ENCODE measurements around the gene RBM28. TPM values are rescaled to one million over a fixed set of nuclear protein-coding genes. Genes with fewer than 3 reads are reported as not detected.

Gene RBM28
- total and polyA plus RNA-seq, 2 of the 8 experiments (the other 6 are each of a cell fraction or from before 2014, with no cell fraction given): 12.8 to 65.3 TPM

DNA sequence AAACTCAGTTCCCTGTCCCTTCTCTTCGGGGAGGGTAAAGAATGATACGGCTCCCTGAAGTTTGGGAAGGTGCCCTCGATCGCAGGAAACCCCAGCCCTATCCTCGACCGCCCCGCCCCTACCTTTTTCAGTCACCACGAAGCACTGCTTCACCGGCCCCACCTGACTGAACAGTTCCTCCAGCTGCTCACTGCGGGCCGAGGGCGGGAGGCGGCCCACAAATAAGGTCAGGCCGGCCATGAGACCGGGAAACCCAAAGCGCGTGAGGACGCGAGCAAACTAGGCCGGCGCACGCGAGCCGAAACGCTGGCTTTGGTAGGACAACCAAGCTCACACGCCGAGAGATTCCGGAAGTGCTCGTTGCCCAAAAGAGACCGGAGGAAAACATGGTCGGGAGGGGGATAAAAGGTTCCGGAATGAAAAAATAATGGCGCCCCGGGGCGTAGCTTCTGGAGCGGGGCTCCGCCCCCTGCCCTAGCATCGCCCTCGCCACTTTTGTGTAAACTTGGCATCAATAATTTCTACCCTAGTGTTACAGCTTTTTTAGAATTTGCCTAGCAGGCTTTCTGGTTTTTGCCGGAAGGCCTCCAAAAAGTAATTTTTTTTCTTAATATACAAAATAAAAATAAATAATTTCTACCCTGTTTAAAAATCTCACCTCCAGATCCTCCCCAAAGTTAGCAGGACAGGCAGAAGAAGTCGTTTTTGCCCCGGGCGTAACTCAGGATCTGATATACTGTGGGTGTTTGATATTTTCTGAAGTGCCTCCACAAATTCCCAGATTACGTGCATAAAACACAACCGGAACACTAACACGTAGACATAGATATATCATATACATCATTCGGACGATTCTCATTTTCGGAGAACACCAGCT, at the start of gene RBM28 (continued):
- peak; percentile 97 for TF ChIP-seq TAF1 (IDR thresholded peaks at IDR 0.05; ENCODE audit: low read depth, low read length)
- TF ChIP-seq, protein P1, sequence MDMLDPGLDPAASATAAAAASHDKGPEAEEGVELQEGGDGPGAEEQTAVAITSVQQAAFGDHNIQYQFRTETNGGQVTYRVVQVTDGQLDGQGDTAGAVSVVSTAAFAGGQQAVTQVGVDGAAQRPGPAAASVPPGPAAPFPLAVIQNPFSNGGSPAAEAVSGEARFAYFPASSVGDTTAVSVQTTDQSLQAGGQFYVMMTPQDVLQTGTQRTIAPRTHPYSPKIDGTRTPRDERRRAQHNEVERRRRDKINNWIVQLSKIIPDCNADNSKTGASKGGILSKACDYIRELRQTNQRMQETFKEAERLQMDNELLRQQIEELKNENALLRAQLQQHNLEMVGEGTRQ (IDR thresholded peaks at IDR 0.05; ENCODE audit: low read length): no peak
- no peak for TF ChIP-seq CBX5 (IDR thresholded peaks at IDR 0.05; ENCODE audit: low read depth, low read length)
- TF ChIP-seq POU5F1 (IDR thresholded peaks at IDR 0.05; ENCODE audit: low read depth, low read length): 0 out of 2 replicates have a peak, but pooled peaks have one; percentile 9
- peak; percentile 49; the same call in 1 of the 2 replicates for TF ChIP-seq TEAD4 (IDR thresholded peaks at IDR 0.05; ENCODE audit: low read depth, low read length)
- TF ChIP-seq MAFK (IDR thresholded peaks at IDR 0.05; ENCODE audit: low read depth, low read length): no peak
- no peak for TF ChIP-seq SIRT6 (IDR thresholded peaks at IDR 0.05; ENCODE audit: low read length)
- TF ChIP-seq ASH2L (IDR thresholded peaks at IDR 0.05; ENCODE audit: low read length): peak; percentile 99
- peak; percentile 69; the same call in 1 of the 2 replicates for TF ChIP-seq JUN (IDR thresholded peaks at IDR 0.05; ENCODE audit: low read depth, low read length)
- no peak for TF ChIP-seq BACH1 (IDR thresholded peaks at IDR 0.05; ENCODE audit: low read length)
- TF ChIP-seq SAP30 (IDR thresholded peaks at IDR 0.05; ENCODE audit: insufficient read depth, insufficient replicate concordance, low read length): peak; percentile 84
- TF ChIP-seq SIX5 (IDR thresholded peaks at IDR 0.05; ENCODE audit: low read depth, low read length): peak; percentile 30; the same call in 1 of the 2 replicates
- no peak for TF ChIP-seq BCL11A (IDR thresholded peaks at IDR 0.05; ENCODE audit: low read depth in 2 of 2, low read length in 2 of 2)
- TF ChIP-seq HDAC2 (IDR thresholded peaks at IDR 0.05; ENCODE audit: borderline replicate concordance in 1 of 2, low read depth in 2 of 2, low read length in 2 of 2): peak; percentile 83; a peak in 2 of 4 replicates
- TF ChIP-seq RXRA (IDR thresholded peaks at IDR 0.05; ENCODE audit: insufficient read depth, low read depth, low read length): no peak
- TF ChIP-seq BRCA1 (IDR thresholded peaks at IDR 0.05; ENCODE audit: low read depth, low read length): no peak
- peak; percentile 78 for TF ChIP-seq SRF (IDR thresholded peaks at IDR 0.05; ENCODE audit: low read depth, low read length)
- TF ChIP-seq RNF2 (IDR thresholded peaks at IDR 0.05; ENCODE audit: borderline replicate concordance, low read depth, low read length, missing control alignments, poor library complexity, severe bottlenecking): no peak
- TF ChIP-seq, protein P2, sequence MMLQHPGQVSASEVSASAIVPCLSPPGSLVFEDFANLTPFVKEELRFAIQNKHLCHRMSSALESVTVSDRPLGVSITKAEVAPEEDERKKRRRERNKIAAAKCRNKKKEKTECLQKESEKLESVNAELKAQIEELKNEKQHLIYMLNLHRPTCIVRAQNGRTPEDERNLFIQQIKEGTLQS (IDR thresholded peaks at IDR 0.05; ENCODE audit: insufficient read depth, low read depth, low read length): no peak
- TF ChIP-seq TBP (IDR thresholded peaks at IDR 0.05; ENCODE audit: low read depth, low read length): peak; percentile 90
- TF ChIP-seq CBX8 (IDR thresholded peaks at IDR 0.05; ENCODE audit: borderline replicate concordance, low read depth, low read length): no peak
- no peak for TF ChIP-seq EP300 (IDR thresholded peaks at IDR 0.05; ENCODE audit: borderline replicate concordance in 1 of 2, low read depth in 2 of 2, low read length in 2 of 2)
